OCI-LY7 (cell line): ENCODE results near the gene CALN1. TPM values are rescaled to one million over a fixed set of nuclear protein-coding genes. Genes with fewer than 3 reads are reported as not detected.

Experiments used
- BruUV-seq: library from RNA; stranded (reverse); fragments of 400-500 nt; replicated peaks from 2 replicates; lab custom pipeline; 2021; lab: Mats Ljungman, UMichigan
- CTCF ChIA-PET: fragments of 300-600 bp; sonication (Branson Sonifier 250); formaldehyde crosslinking; loops from one replicate; lab custom pipeline; 2022; ENCODE audit warnings: antibody characterized with exemption; ENCODE audit not compliant: unreplicated experiment; lab: Charles Lee
- POLR2A ChIA-PET: fragments of 300-600 bp; sonication (Branson Sonifier 250); formaldehyde crosslinking; loops from one replicate; lab custom pipeline; 2022; ENCODE audit warnings: antibody characterized with exemption; lab: Charles Lee
- DNase-seq: peaks from one replicate; pipeline ENCODE4 v3.0.0-alpha.2; 2015; ENCODE audit warnings: low spot score
- H2AFZ ChIP-seq: fragments of 200-600 bp; sonication (generic), shearing (Covaris generic); 2 replicates; pipeline ENCODE4 v1.6.1; 2014; ENCODE audit warnings: mild to moderate bottlenecking, antibody characterized with exemption, low read length, moderate library complexity
- H3K27ac ChIP-seq: fragments of 200-600 bp; sonication (generic); 2 replicates; pipeline ENCODE4 v1.5.1; 2014; ENCODE audit warnings: mixed run types, low read depth, mild to moderate bottlenecking, moderate library complexity, low read length, inconsistent platforms; ENCODE audit not compliant: poor library complexity, severe bottlenecking
- H3K36me3 ChIP-seq: fragments of 200-600 bp; sonication (generic); 2 replicates; pipeline ENCODE4 v1.6.1; 2014; ENCODE audit warnings: mild to moderate bottlenecking, antibody characterized with exemption, low read length, moderate library complexity, mixed read lengths; ENCODE audit not compliant: insufficient read depth
- H3K4me1 ChIP-seq: fragments of 200-600 bp; sonication (generic); 2 replicates; pipeline ENCODE4 v1.5.1; 2014; ENCODE audit warnings: mild to moderate bottlenecking, low read length; ENCODE audit not compliant: insufficient read depth, poor library complexity, severe bottlenecking
- H3K4me2 ChIP-seq: fragments of 200-600 bp; sonication (generic); 2 replicates; pipeline ENCODE4 v1.6.1; 2014; ENCODE audit warnings: mild to moderate bottlenecking, low read length
- H3K4me3 ChIP-seq: fragments of 200-600 bp; sonication (generic); 2 replicates; pipeline ENCODE4 v1.5.1; 2014; ENCODE audit warnings: mild to moderate bottlenecking, low read depth, low read length; ENCODE audit not compliant: poor library complexity, severe bottlenecking
- H3K79me2 ChIP-seq: fragments of 200-600 bp; sonication (generic); 2 replicates; pipeline ENCODE4 v1.6.1; 2016; ENCODE audit warnings: low read depth, mild to moderate bottlenecking, low read length, moderate library complexity, mixed read lengths; ENCODE audit not compliant: insufficient read depth
- H3K9me2 ChIP-seq: fragments of 200-600 bp; sonication (generic); 2 replicates; pipeline ENCODE4 v1.6.1; 2016; ENCODE audit warnings: mild to moderate bottlenecking, low read length, mixed read lengths; ENCODE audit not compliant: insufficient read depth
- H3K9me3 ChIP-seq: fragments of 200-600 bp; sonication (generic); 2 replicates; pipeline ENCODE4 v1.6.1; 2014; ENCODE audit warnings: mild to moderate bottlenecking, mixed run types, low read length, mixed read lengths
- H4K20me1 ChIP-seq: fragments of 200-600 bp; sonication (generic); 2 replicates; pipeline ENCODE4 v1.6.1; 2014; ENCODE audit warnings: mild to moderate bottlenecking, antibody characterized with exemption, low read length, moderate library complexity, mixed read lengths; ENCODE audit not compliant: insufficient read depth
- EZH2phosphoT487 ChIP-seq: fragments of 200-600 bp; sonication (generic); IDR thresholded peaks from 2 replicates; pipeline ENCODE4 v1.6.1; 2018; ENCODE audit warnings: low read depth, borderline replicate concordance, mild to moderate bottlenecking, mixed run types, antibody characterized with exemption, low read length, moderate library complexity, mixed read lengths
- intact Hi-C: fragments of 100-400 bp; cut with micrococcal nuclease; formaldehyde crosslinking; loops from one replicate; pipeline ENCODE4 v1.10.0; 2022; ENCODE audit not compliant: unreplicated experiment
- total RNA-seq, 2 experiments: library from RNA; depleted of rRNA in 1 of 2; stranded (reverse); fragments of >200 nt in 1 of 2; shearing (Covaris generic) in 1 of 2; gene quantifications; 2 replicates each; pipeline ENCODE4 v1.2.3, GENCODE V29; 2014 to 2022
- TF ChIP-seq, protein P1 (sequence below): fragments of 200-600 bp; sonication (generic); conservative IDR thresholded peaks from 2 replicates; pipeline ENCODE4 v1.5.1; 2014; ENCODE audit warnings: mild to moderate bottlenecking, antibody characterized with exemption, low read length, moderate library complexity, mixed read lengths

CALN1 gene
- total RNA-seq, 2 experiments from 2014 or later: not detected

DNA sequence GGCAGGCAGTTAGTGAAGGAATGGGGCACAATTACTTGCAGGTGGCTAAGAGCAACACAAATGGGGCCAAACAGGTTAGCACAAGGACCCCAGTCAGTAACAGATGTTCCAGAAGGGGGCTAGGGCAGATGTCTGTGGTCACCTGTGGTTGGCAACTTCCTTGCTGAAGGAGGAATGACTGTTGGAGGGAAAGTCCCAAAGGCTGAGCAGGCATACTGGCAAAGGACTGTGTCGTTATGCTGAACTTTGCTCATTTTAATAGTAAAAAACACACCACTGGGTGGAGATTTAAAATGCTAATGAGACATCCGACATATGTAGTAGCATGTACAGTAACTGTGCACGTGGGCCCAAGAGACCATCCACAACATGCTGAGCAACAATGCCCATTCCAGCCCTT is 511.6 kb downstream of the CALN1 start:
- Histone ChIP-seq H3K4me3 (no peak overlapping the region), H3K9me2 (no peaks in the 10 kb centered on the region; the same call in 1 of the 2 replicates), H3K27ac (no peak overlapping the region), H4K20me1 (no peaks in the 10 kb centered on the region), H3K9me3 (no peaks in the 10 kb centered on the region), H3K4me2 (no peak overlapping the region), H3K4me1 (no peaks in the 10 kb centered on the region), H3K36me3 (no peaks in the 10 kb centered on the region), H3K79me2 (no peaks in the 10 kb centered on the region), H2AFZ (no peak overlapping the region)
- TF ChIP-seq EZH2phosphoT487: no peak
- TF ChIP-seq, protein P1, sequence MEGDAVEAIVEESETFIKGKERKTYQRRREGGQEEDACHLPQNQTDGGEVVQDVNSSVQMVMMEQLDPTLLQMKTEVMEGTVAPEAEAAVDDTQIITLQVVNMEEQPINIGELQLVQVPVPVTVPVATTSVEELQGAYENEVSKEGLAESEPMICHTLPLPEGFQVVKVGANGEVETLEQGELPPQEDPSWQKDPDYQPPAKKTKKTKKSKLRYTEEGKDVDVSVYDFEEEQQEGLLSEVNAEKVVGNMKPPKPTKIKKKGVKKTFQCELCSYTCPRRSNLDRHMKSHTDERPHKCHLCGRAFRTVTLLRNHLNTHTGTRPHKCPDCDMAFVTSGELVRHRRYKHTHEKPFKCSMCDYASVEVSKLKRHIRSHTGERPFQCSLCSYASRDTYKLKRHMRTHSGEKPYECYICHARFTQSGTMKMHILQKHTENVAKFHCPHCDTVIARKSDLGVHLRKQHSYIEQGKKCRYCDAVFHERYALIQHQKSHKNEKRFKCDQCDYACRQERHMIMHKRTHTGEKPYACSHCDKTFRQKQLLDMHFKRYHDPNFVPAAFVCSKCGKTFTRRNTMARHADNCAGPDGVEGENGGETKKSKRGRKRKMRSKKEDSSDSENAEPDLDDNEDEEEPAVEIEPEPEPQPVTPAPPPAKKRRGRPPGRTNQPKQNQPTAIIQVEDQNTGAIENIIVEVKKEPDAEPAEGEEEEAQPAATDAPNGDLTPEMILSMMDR: no peak
- DNase-seq: no peak
- intact Hi-C loops: no loop called here
- ChIA-PET POLR2A (no interaction called here), CTCF (no interaction called here)
- no TSS peak for BruUV-seq

DNA sequence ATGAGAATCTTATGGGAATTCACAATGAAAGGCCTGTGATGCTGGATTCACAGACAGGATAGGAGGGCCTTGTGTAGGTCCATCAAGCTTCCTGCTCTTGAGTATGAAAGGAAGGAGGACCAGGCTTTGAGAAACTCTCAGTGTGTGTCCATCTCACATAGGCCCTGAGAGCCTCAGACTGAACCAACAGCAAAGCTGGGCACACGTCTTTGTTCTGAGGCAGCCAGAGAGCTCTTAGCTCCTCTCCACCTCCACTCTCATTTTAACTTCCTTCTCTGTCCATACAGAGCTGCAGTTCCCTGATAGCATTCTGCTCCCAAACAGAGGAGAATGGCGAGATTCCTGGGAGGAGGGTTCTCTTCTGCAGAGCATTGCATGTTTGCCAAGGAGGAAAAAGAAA is 515.6 kb downstream of the CALN1 start:
- no peak for DNase-seq
- Histone ChIP-seq H3K4me1 (no peaks in the 10 kb centered on the region), H3K4me2 (no peak overlapping the region), H3K9me2 (no peaks in the 10 kb centered on the region; the same call in 1 of the 2 replicates), H3K4me3 (no peak overlapping the region), H3K9me3 (no peaks in the 10 kb centered on the region), H2AFZ (no peak overlapping the region), H3K36me3 (no peaks in the 10 kb centered on the region), H3K27ac (no peak overlapping the region), H3K79me2 (no peaks in the 10 kb centered on the region), H4K20me1 (no peaks in the 10 kb centered on the region)
- TF ChIP-seq, protein P1: no peak
- TF ChIP-seq EZH2phosphoT487: no peak
- POLR2A ChIA-PET: interaction anchor here (0.5 to 1.2 kb wide), 2 partner anchors 15 to 1800 kb away, joined by 3 read pairs; no protein-coding TSS in a partner anchor
- BruUV-seq: no TSS peak
- CTCF ChIA-PET: no interaction called here
- intact Hi-C loops: no loop called here

DNA sequence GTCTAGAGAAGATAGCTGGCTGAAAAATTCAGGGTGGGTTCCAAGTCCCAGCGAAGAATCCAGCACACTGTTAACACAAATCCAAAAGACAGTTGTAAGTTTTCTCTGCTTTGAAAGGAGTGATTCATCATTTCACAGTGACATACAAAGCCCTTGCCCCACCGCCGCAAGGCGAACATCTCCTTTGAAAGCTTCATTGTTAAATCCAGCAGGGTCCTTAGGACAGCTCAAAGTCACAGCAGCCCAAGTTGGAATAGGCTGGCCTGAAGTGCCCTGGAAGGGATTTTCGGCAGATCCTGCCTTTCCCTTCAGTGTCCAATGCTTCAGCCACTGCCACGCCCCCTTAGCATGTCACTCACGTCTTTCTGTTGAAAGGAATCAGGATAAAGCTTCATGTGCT is 526.1 kb downstream of the CALN1 start:
- H3K9me3 ChIP-seq: no peaks in the 10 kb centered on the region
- H3K4me3 ChIP-seq: no peak overlapping the region
- H4K20me1 ChIP-seq: no peaks in the 10 kb centered on the region
- H2AFZ ChIP-seq: no peak overlapping the region
- no peak for DNase-seq
- intact Hi-C loops: no loop called here
- H3K9me2 ChIP-seq: no peaks in the 10 kb centered on the region
- TF ChIP-seq, protein P1: no peak
- no peak for TF ChIP-seq EZH2phosphoT487
- H3K36me3 ChIP-seq: no peaks in the 10 kb centered on the region
- no peaks in the 10 kb centered on the region for H3K79me2 ChIP-seq
- CTCF ChIA-PET: no interaction called here
- H3K27ac ChIP-seq: no peak overlapping the region
- POLR2A ChIA-PET: no interaction called here
- H3K4me1 ChIP-seq: no peaks in the 10 kb centered on the region
- no TSS peak for BruUV-seq
- H3K4me2 ChIP-seq: no peak overlapping the region
